H9 (cell line): ENCODE measurements around the gene TLE5. TPM values are rescaled to one million over a fixed set of nuclear protein-coding genes. Genes with fewer than 3 reads are reported as not detected.

Source experiments
- DNase-seq: peaks from one replicate; pipeline ENCODE4 v3.0.0-alpha.2; 2017
- H2AFZ ChIP-seq: one replicate; pipeline ENCODE4 v1.6.1; 2013; ENCODE audit warnings: mild to moderate bottlenecking, low read length, control low read depth, moderate library complexity
- H2AK5ac ChIP-seq: 2 replicates; pipeline ENCODE4 v1.6.1; 2013; ENCODE audit warnings: low read length, control low read depth, mixed read lengths; ENCODE audit not compliant: insufficient read length
- H2BK120ac ChIP-seq: one replicate; pipeline ENCODE4 v1.6.1; 2013; ENCODE audit warnings: low read depth, mild to moderate bottlenecking, low read length, control low read depth, inconsistent platforms; ENCODE audit not compliant: poor library complexity, severe bottlenecking
- H2BK12ac ChIP-seq: 2 replicates; pipeline ENCODE4 v1.6.1; 2013; ENCODE audit warnings: low read length, control low read depth, mixed read lengths, low read depth; ENCODE audit not compliant: insufficient read length
- H2BK15ac ChIP-seq: 2 replicates; pipeline ENCODE4 v1.6.1; 2013; ENCODE audit warnings: low read depth, low read length, control low read depth
- H2BK20ac ChIP-seq: one replicate; pipeline ENCODE4 v1.6.1; 2013; ENCODE audit warnings: low read depth, mild to moderate bottlenecking, low read length, control low read depth, inconsistent platforms; ENCODE audit not compliant: poor library complexity, severe bottlenecking
- H2BK5ac ChIP-seq: 2 replicates; pipeline ENCODE4 v1.6.1; 2013; ENCODE audit warnings: low read length, control low read depth, mixed read lengths; ENCODE audit not compliant: insufficient read length
- H3K14ac ChIP-seq: 2 replicates; pipeline ENCODE4 v1.6.1; 2013; ENCODE audit warnings: low read length, control low read depth; ENCODE audit not compliant: insufficient read depth
- H3K18ac ChIP-seq: 2 replicates; pipeline ENCODE4 v1.6.1; 2013; ENCODE audit warnings: low read depth, mild to moderate bottlenecking, mixed read lengths, low read length, control low read depth; ENCODE audit not compliant: insufficient read length
- H3K23ac ChIP-seq: 2 replicates; pipeline ENCODE4 v1.6.1; 2013; ENCODE audit warnings: low read length, control low read depth, mixed read lengths, low read depth; ENCODE audit not compliant: insufficient read length
- H3K23me2 ChIP-seq: 2 replicates; pipeline ENCODE4 v1.6.1; 2013; ENCODE audit warnings: low read depth, mild to moderate bottlenecking, mixed read lengths, low read length, control low read depth; ENCODE audit not compliant: insufficient read length, poor library complexity, severe bottlenecking
- H3K27ac ChIP-seq: 2 replicates; pipeline ENCODE4 v1.5.1; 2013; ENCODE audit warnings: low read length, control low read depth, mixed read lengths, low read depth; ENCODE audit not compliant: insufficient read length
- H3K27me3 ChIP-seq: 2 replicates; pipeline ENCODE4 v1.6.1; 2013; ENCODE audit warnings: low read length, control low read depth, inconsistent platforms; ENCODE audit not compliant: insufficient read depth
- H3K4ac ChIP-seq: 2 replicates; pipeline ENCODE4 v1.6.1; 2013; ENCODE audit warnings: low read depth, mild to moderate bottlenecking, control low read depth, inconsistent platforms, low read length, moderate library complexity
- H3K4me1 ChIP-seq: 2 replicates; pipeline ENCODE4 v1.6.1; 2013; ENCODE audit warnings: low read length, control low read depth, inconsistent platforms; ENCODE audit not compliant: insufficient read depth
- H3K4me2 ChIP-seq: 2 replicates; pipeline ENCODE4 v1.6.1; 2013; ENCODE audit warnings: low read length, control low read depth, mixed read lengths; ENCODE audit not compliant: insufficient read length, insufficient read depth
- H3K56ac ChIP-seq: 2 replicates; pipeline ENCODE4 v1.6.1; 2013; ENCODE audit warnings: low read depth, mild to moderate bottlenecking, mixed read lengths, low read length, control low read depth; ENCODE audit not compliant: insufficient read length
- H3K79me1 ChIP-seq: 2 replicates; pipeline ENCODE4 v1.6.1; 2013; ENCODE audit warnings: low read depth, mild to moderate bottlenecking, moderate library complexity, low read length, control low read depth, inconsistent platforms; ENCODE audit not compliant: insufficient read depth, poor library complexity, severe bottlenecking
- H3K79me2 ChIP-seq: 2 replicates; pipeline ENCODE4 v1.6.1; 2013; ENCODE audit warnings: low read length, control low read depth, inconsistent platforms; ENCODE audit not compliant: insufficient read depth
- H3K9ac ChIP-seq: 2 replicates; pipeline ENCODE4 v1.6.1; 2013; ENCODE audit warnings: low read length, control low read depth, mixed read lengths; ENCODE audit not compliant: insufficient read length; ENCODE audit errors: extremely low read depth
- H3K9me3 ChIP-seq: one replicate; pipeline ENCODE4 v1.6.1; 2013; ENCODE audit warnings: low read depth, low read length, inconsistent platforms; ENCODE audit not compliant: control insufficient read depth
- H3T11ph ChIP-seq: one replicate; pipeline ENCODE4 v1.6.1; 2013; ENCODE audit warnings: mild to moderate bottlenecking, low read length, control low read depth, inconsistent platforms
- H4K20me1 ChIP-seq: one replicate; pipeline ENCODE4 v1.6.1; 2013; ENCODE audit not compliant: control insufficient read depth, insufficient read length, insufficient read depth
- H4K5ac ChIP-seq: 2 replicates; pipeline ENCODE4 v1.6.1; 2013; ENCODE audit warnings: low read depth, mild to moderate bottlenecking, mixed read lengths, low read length, control low read depth; ENCODE audit not compliant: insufficient read length
- H4K8ac ChIP-seq: replicated peaks from 2 replicates; pipeline ENCODE4 v1.6.1; 2013; ENCODE audit warnings: low read length, control low read depth, mixed read lengths, low read depth; ENCODE audit not compliant: insufficient read length
- H4K91ac ChIP-seq: 2 replicates; pipeline ENCODE4 v1.6.1; 2013; ENCODE audit warnings: low read depth, mild to moderate bottlenecking, moderate library complexity, mixed read lengths, low read length, control low read depth; ENCODE audit not compliant: insufficient read length
- H3K27ac Mint-ChIP-seq, 3 experiments: 2 replicates in 2 of 3; 3 replicates in 1 of 3; pipeline ENCODE4 v1.8.0; 2020 to 2021; ENCODE audit warnings: mixed read lengths in 3 of 3, mild to moderate bottlenecking in 1 of 3, moderate library complexity in 1 of 3
- H3K27me3 Mint-ChIP-seq: 2 replicates; pipeline ENCODE4 v1.8.0; 2021; ENCODE audit warnings: low read depth, mild to moderate bottlenecking, moderate library complexity, mixed read lengths
- H3K36me3 Mint-ChIP-seq, 3 experiments: 2 replicates in 2 of 3; 3 replicates in 1 of 3; pipeline ENCODE4 v1.8.0; 2020 to 2021; ENCODE audit warnings: low read depth in 3 of 3, mixed read lengths in 3 of 3; ENCODE audit not compliant: insufficient read depth in 1 of 3
- H3K4me1 Mint-ChIP-seq, 2 experiments: 2 replicates each; pipeline ENCODE4 v1.8.0; 2020; ENCODE audit warnings: mixed read lengths in 2 of 2
- H3K4me3 Mint-ChIP-seq, 2 experiments: 2 replicates in 1 of 2; 3 replicates in 1 of 2; pipeline ENCODE4 v1.8.0; 2020 to 2021; ENCODE audit warnings: mild to moderate bottlenecking in 2 of 2, mixed read lengths in 2 of 2, moderate library complexity in 1 of 2
- H3K9me3 Mint-ChIP-seq, 2 experiments: 2 replicates in 1 of 2; 3 replicates in 1 of 2; pipeline ENCODE4 v1.8.0; 2020; ENCODE audit warnings: mild to moderate bottlenecking in 2 of 2, mixed read lengths in 2 of 2, moderate library complexity in 1 of 2
- CTCF ChIP-seq: fragments of 200-600 bp; sonication (generic); conservative IDR thresholded peaks from 3 replicates; pipeline ENCODE4 v1.8.0; 2021; ENCODE audit warnings: antibody characterized with exemption, mild to moderate bottlenecking
- WGBS: extraction: QIAGEN DNeasy Blood & Tissue Kit; methylation state at CpG from one replicate; pipeline ENCODE4 v1.1.7; 2013; ENCODE audit warnings: missing lambda C conversion rate, low lambda C conversion rate, mixed read lengths; ENCODE audit not compliant: insufficient read length; ENCODE audit errors: extremely low coverage; 5-methylcytosine and 5-hydroxymethylcytosine counted together
- total RNA-seq: library from RNA; stranded (reverse); gene quantifications from 2 replicates; pipeline ENCODE4 v1.2.1, GENCODE V29; 2021

TLE5 gene
- total RNA-seq, 1 experiment from 2014 or later: 221 TPM

- Histone ChIP-seq H3K4me2 (no peak overlapping the region), H2AFZ (no peak overlapping the region), H3K9ac (no peak overlapping the region), H3K23me2 (no peaks in the 10 kb centered on the region), H4K5ac (no peak overlapping the region), H3K27me3 (no peaks in the 10 kb centered on the region), H2BK15ac (no peak overlapping the region), H2AK5ac (no peak overlapping the region), H2BK20ac (no peak overlapping the region), H3K79me2 (no peaks in the 10 kb centered on the region), H3K14ac (no peak overlapping the region), H3K4ac (no peak overlapping the region), H3T11ph (no peak overlapping the region), H3K9me3 (no peaks in the 10 kb centered on the region), H3K18ac (no peak overlapping the region), H3K23ac (no peak overlapping the region), H2BK120ac (no peak overlapping the region), H4K91ac (no peak overlapping the region), H3K4me1 (no peaks in the 10 kb centered on the region), H3K79me1 (no peaks in the 10 kb centered on the region), H2BK5ac (no peak overlapping the region), H2BK12ac (no peak overlapping the region), H3K56ac (no peak overlapping the region), H3K27ac (no peak overlapping the region), H4K8ac (no peak overlapping the region), H4K20me1 (no peaks in the 10 kb centered on the region)
- Mint-ChIP-seq H3K9me3 (no peaks in the 10 kb centered on the region), H3K27ac (no peak overlapping the region), H3K36me3 (no peaks in the 10 kb centered on the region), H3K4me1 (no peaks in the 10 kb centered on the region), H3K27me3 (peaks cover 7% of the 10 kb centered on the region), H3K4me3 (no peak overlapping the region)
- no peak for TF ChIP-seq CTCF
- no peak for DNase-seq
- no CpG with 5 or more reads among the region's 10 CpGs for WGBS
These were observed 25.5 kb upstream of the TLE5 start for GRCh38 chr19:3087769-3088168.
